ENCODE results near the gene CBLN2.

The CBLN2 gene

GRCh38 chr18:72544092-72544886 is at the start of gene CBLN2:
CBLN2 (minus strand) TSS chr18:72544342; CDS start chr18:72542160, 2,182 bp downstream.
- DNase-seq (ENCODE audit: low spot score): peak; percentile 52

DNA sequence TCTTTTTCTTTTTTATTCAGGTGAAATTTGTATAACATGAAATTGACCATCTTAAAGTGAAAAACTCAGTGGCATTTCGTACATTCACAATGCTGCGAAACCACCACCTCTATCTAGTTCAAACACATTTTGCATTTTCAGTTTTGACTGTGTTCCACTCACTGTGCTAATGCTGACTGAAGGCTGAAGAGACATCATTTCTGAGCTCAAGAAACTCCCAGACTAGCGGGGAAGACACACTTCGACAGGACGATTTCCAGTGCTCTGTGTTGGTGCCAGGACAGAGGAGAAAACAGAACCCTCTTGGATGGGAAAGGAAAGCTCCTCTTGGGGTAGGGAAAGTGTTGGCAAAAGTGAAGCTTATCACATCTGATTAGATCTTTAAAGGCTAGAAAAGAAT is 44.2 kb upstream of the CBLN2 start:
- no peak for DNase-seq (ENCODE audit: low spot score)

DNA sequence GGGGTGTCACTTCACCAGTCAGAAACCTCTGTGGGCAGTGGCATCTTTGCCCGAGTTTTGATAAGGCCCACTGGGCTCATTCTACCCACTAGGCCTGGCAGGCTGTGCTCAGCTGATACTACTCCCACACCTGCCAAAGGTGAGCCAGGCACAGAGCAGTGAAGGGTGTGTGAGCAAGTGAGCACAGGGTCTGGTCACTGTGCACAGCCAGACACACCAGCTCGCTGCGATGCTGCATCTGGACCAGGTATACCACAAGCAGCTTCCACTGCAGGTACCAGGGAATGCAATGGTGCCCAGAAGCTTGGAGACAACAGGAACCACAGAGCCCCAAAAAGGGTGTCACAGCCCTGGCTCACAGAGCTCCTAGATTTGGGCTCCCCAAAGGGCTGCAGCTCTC is 40.6 kb upstream of the CBLN2 start:
- DNase-seq (ENCODE audit: low spot score): no peak

- no peak for DNase-seq (ENCODE audit: low spot score)
Measured at GRCh38 chr18:72581976-72582375, 37.8 kb upstream of the CBLN2 start.

GRCh38 chr18:72572896-72573295 is 28.8 kb upstream of the CBLN2 start:
- DNase-seq (ENCODE audit: low spot score): no peak

GRCh38 chr18:72566290-72566689 is 22.1 kb upstream of the CBLN2 start:
- DNase-seq (ENCODE audit: low spot score): no peak

GRCh38 chr18:72555968-72556367 is 11.8 kb upstream of the CBLN2 start:
- no peak for DNase-seq (ENCODE audit: low spot score)

- no peak for DNase-seq (ENCODE audit: low spot score)
Measured at GRCh38 chr18:72555101-72555500, 11.0 kb upstream of the CBLN2 start.

DNA sequence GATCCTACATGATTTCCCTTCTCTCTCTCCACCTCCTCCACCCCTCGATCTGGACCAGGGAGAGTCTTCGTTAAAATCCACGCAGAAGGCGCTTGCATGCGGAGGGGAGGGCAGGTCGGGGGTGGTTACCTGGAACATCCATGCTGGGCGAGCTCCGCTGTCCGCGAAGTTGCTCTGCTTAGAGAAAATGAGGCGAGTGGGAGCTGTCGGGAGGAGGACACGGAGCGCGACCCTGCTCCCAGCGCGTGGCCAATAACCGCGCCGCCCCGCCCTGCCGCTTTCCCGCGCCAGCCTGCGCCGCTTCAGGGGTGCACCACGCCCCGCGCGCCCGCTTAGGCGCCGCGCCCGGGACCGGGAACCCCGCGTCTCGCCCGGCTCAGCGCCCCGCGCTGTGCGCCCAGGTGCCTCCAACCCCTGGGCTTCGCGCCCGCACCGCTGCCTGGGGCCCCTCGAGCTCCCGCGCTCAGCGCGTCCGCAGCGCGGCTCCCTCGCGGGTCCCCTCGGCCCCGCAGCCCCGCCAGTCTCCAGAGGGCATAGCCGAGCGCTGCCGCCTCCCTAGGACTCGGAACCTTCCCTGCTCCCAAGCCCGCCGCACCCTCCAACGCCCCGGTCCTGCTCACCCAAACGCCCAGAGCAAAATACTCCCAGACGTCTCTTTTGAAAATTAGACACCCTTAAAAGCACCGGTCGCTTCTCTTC is 636 bp downstream of the CBLN2 start:
- no peak for DNase-seq (ENCODE audit: low spot score)

GRCh38 chr18:72542984-72543356 is 1.2 kb downstream of the CBLN2 start:
- no peak for DNase-seq (ENCODE audit: low spot score)

- no peak for DNase-seq (ENCODE audit: low spot score)
Measured at GRCh38 chr18:72542342-72542741, 1.8 kb downstream of the CBLN2 start.

- DNase-seq (ENCODE audit: low spot score): no peak
Measured at GRCh38 chr18:72541871-72542332, 2.2 kb downstream of the CBLN2 start.

DNA sequence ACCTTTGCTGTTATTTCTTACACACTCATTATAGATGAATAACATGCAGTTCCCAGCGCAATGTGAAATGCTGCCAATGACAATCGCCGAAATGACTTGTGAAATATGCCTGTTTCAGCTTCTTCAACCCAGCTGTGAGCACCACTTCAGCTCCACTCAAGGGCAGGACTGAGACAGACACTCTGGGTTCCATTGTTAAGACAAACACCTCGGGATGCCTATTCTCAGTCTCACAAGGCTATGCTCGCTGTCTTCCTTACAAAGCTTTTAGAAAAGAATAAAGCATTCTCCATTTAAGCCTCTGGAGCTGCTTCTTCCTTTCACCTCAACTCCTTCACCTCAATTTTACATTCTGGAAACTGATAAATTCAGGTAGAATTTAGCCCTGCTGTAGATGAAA is 4.2 kb downstream of the CBLN2 start:
- no peak for DNase-seq (ENCODE audit: low spot score)

- no peak for DNase-seq (ENCODE audit: low spot score)
Measured at GRCh38 chr18:72530622-72531021, 13.5 kb downstream of the CBLN2 start.

GRCh38 chr18:72504866-72505265 is 39.3 kb downstream of the CBLN2 start:
- no peak for DNase-seq (ENCODE audit: low spot score)

DNA sequence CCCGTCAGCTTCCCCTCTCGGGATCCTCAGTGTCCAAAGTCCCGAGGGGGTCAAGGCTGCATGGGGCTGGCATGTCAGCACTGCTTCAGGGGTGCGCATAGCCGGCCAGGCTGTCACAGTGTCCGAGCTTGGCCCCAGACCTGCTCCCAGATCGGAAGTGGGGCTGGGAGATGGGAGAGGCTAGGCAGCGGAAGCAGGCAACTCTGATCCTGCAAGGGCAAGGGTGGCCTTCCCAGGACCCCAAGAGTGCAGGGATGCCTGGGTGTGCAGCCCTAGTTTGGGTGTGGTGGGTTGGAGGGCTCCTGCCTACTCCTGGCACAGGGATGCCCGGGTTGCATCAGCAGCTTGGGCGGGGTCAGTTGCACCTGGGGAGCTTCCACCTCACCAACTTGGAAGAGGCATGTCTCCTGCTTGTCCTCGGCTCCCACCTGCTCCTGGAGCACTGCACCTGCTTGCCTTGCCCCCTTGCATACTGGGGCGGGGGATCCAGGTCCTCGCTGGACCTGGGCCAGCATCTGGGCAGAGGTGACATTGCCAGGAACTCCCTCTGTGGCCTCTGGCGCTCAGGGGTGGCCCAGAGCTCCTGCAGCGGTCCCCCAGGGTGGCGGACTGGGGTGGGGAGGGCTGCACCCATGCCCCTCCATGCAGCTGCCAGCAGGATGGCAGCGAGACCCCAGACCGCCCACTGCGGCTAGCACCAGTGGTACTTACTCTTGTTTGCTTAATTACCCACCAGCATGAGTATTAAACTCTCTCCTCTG is 41.3 kb downstream of the CBLN2 start:
- no peak for DNase-seq (ENCODE audit: low spot score)

- DNase-seq (ENCODE audit: low spot score): no peak
Measured at GRCh38 chr18:72492497-72492896, 51.6 kb downstream of the CBLN2 start.
